Activated naive CD4-positive, alpha-beta T cell treated with anti-CD3 and anti-CD28 coated beads, Interleukin-2, amount 50 U/mL, for 24 hours (primary cell): Measurements from ENCODE around the gene TMEM51.

Experiments used
- H3K27ac Mint-ChIP-seq: one replicate; pipeline ENCODE4 v1.8.0; 2021; ENCODE audit warnings: mild to moderate bottlenecking, mixed read lengths
- H3K27me3 Mint-ChIP-seq: one replicate; pipeline ENCODE4 v1.8.0; 2021; ENCODE audit warnings: mixed read lengths
- H3K36me3 Mint-ChIP-seq: one replicate; pipeline ENCODE4 v1.8.0; 2021; ENCODE audit warnings: mixed read lengths
- H3K4me1 Mint-ChIP-seq: one replicate; pipeline ENCODE4 v1.8.0; 2021; ENCODE audit warnings: mixed read lengths
- H3K4me3 Mint-ChIP-seq: one replicate; pipeline ENCODE4 v1.8.0; 2021; ENCODE audit warnings: mild to moderate bottlenecking, mixed read lengths
- H3K9me3 Mint-ChIP-seq: one replicate; pipeline ENCODE4 v1.8.0; 2021; ENCODE audit warnings: mixed read lengths

TMEM51 gene

GRCh38 chr1:15153184-15153841 lies at the start of gene TMEM51:
Gene TMEM51 (plus strand): TSS chr1:15153747. CDS start chr1:15215088, 61,341 bp downstream.
- no peak within 1 kb of the TSS for H3K27ac Mint-ChIP-seq
- H3K27me3 Mint-ChIP-seq: peaks cover 20% of the 10 kb centered on the region
- H3K4me3 Mint-ChIP-seq: peak within 1 kb of the TSS; percentile 79
- H3K36me3 Mint-ChIP-seq: no peaks in the 10 kb centered on the region
- H3K4me1 Mint-ChIP-seq: peaks cover 35% of the 10 kb centered on the region
- H3K9me3 Mint-ChIP-seq: no peaks in the 10 kb centered on the region

GRCh38 chr1:15103906-15104305 lies 49.6 kb upstream of the TMEM51 start:
- Mint-ChIP-seq H3K36me3 (no peaks in the 10 kb centered on the region), H3K4me3 (no peak overlapping the region), H3K9me3 (no peaks in the 10 kb centered on the region), H3K27ac (no peak overlapping the region), H3K27me3 (peaks cover 21% of the 10 kb centered on the region), H3K4me1 (peaks cover 12% of the 10 kb centered on the region)

GRCh38 chr1:15104768-15105167 lies 48.8 kb upstream of the TMEM51 start:
- Mint-ChIP-seq H3K4me3 (no peak overlapping the region), H3K9me3 (no peaks in the 10 kb centered on the region), H3K27ac (no peak overlapping the region), H3K36me3 (no peaks in the 10 kb centered on the region), H3K27me3 (peaks cover 12% of the 10 kb centered on the region), H3K4me1 (peaks cover 11% of the 10 kb centered on the region)

GRCh38 chr1:15106608-15107007 lies 46.9 kb upstream of the TMEM51 start:
- Mint-ChIP-seq H3K36me3 (no peaks in the 10 kb centered on the region), H3K4me1 (no peaks in the 10 kb centered on the region), H3K9me3 (no peaks in the 10 kb centered on the region), H3K27me3 (peaks cover 3% of the 10 kb centered on the region), H3K27ac (no peak overlapping the region), H3K4me3 (no peak overlapping the region)

GRCh38 chr1:15107058-15107687 lies 46.4 kb upstream of the TMEM51 start:
- H3K27me3 Mint-ChIP-seq: no peaks in the 10 kb centered on the region
- no peak overlapping the region for H3K4me3 Mint-ChIP-seq

GRCh38 chr1:15107911-15108310 lies 45.6 kb upstream of the TMEM51 start:
- no peaks in the 10 kb centered on the region for H3K27me3 Mint-ChIP-seq
- H3K9me3 Mint-ChIP-seq: no peaks in the 10 kb centered on the region
- no peak overlapping the region for H3K4me3 Mint-ChIP-seq
- no peak overlapping the region for H3K27ac Mint-ChIP-seq
- H3K36me3 Mint-ChIP-seq: no peaks in the 10 kb centered on the region
- H3K4me1 Mint-ChIP-seq: no peaks in the 10 kb centered on the region

More at GRCh38 chr1:15107058-15107687, 46.4 kb upstream of the TMEM51 start:
- Mint-ChIP-seq H3K9me3 (no peaks in the 10 kb centered on the region), H3K4me1 (no peaks in the 10 kb centered on the region), H3K27ac (no peak overlapping the region), H3K36me3 (no peaks in the 10 kb centered on the region)

GRCh38 chr1:15110128-15110866 lies 43.2 kb upstream of the TMEM51 start:
- Mint-ChIP-seq H3K4me3 (no peak overlapping the region), H3K27ac (no peak overlapping the region), H3K4me1 (no peaks in the 10 kb centered on the region), H3K9me3 (no peaks in the 10 kb centered on the region), H3K36me3 (no peaks in the 10 kb centered on the region), H3K27me3 (peaks cover 2% of the 10 kb centered on the region)

GRCh38 chr1:15110867-15111230 lies 42.7 kb upstream of the TMEM51 start:
- Mint-ChIP-seq H3K4me3 (no peak overlapping the region), H3K27me3 (peaks cover 2% of the 10 kb centered on the region), H3K4me1 (no peaks in the 10 kb centered on the region), H3K36me3 (no peaks in the 10 kb centered on the region), H3K27ac (no peak overlapping the region), H3K9me3 (no peaks in the 10 kb centered on the region)

- Mint-ChIP-seq H3K27me3 (peaks cover 3% of the 10 kb centered on the region), H3K4me1 (no peaks in the 10 kb centered on the region), H3K36me3 (no peaks in the 10 kb centered on the region), H3K9me3 (no peaks in the 10 kb centered on the region), H3K27ac (no peak overlapping the region), H3K4me3 (no peak overlapping the region)
These were observed 40.4 kb upstream of the TMEM51 start for GRCh38 chr1:15113146-15113545.

GRCh38 chr1:15114884-15115283 lies 38.7 kb upstream of the TMEM51 start:
- no peak overlapping the region for H3K4me3 Mint-ChIP-seq
- no peak overlapping the region for H3K27ac Mint-ChIP-seq
- H3K36me3 Mint-ChIP-seq: no peaks in the 10 kb centered on the region
- H3K4me1 Mint-ChIP-seq: no peaks in the 10 kb centered on the region
- peaks cover 3% of the 10 kb centered on the region for H3K27me3 Mint-ChIP-seq
- H3K9me3 Mint-ChIP-seq: no peaks in the 10 kb centered on the region

- Mint-ChIP-seq H3K36me3 (no peaks in the 10 kb centered on the region), H3K4me3 (no peak overlapping the region), H3K9me3 (no peaks in the 10 kb centered on the region), H3K27ac (no peak overlapping the region), H3K27me3 (peaks cover 3% of the 10 kb centered on the region), H3K4me1 (no peaks in the 10 kb centered on the region)
These were observed 37.8 kb upstream of the TMEM51 start for GRCh38 chr1:15115542-15116330.

GRCh38 chr1:15116966-15117365 lies 36.6 kb upstream of the TMEM51 start:
- Mint-ChIP-seq H3K4me3 (no peak overlapping the region), H3K9me3 (no peaks in the 10 kb centered on the region), H3K36me3 (no peaks in the 10 kb centered on the region), H3K4me1 (no peaks in the 10 kb centered on the region), H3K27ac (no peak overlapping the region), H3K27me3 (peaks cover 3% of the 10 kb centered on the region)

- Mint-ChIP-seq H3K27ac (no peak overlapping the region), H3K27me3 (peaks cover 3% of the 10 kb centered on the region), H3K4me1 (no peaks in the 10 kb centered on the region), H3K4me3 (no peak overlapping the region), H3K9me3 (no peaks in the 10 kb centered on the region), H3K36me3 (no peaks in the 10 kb centered on the region)
These were observed 35.7 kb upstream of the TMEM51 start for GRCh38 chr1:15117671-15118325.

- Mint-ChIP-seq H3K4me3 (no peak overlapping the region), H3K27ac (no peak overlapping the region), H3K9me3 (no peaks in the 10 kb centered on the region), H3K4me1 (no peaks in the 10 kb centered on the region), H3K27me3 (peaks cover 3% of the 10 kb centered on the region), H3K36me3 (no peaks in the 10 kb centered on the region)
These were observed 35.0 kb upstream of the TMEM51 start for GRCh38 chr1:15118579-15118978.

- Mint-ChIP-seq H3K27ac (no peak overlapping the region), H3K27me3 (peaks cover 1% of the 10 kb centered on the region), H3K4me3 (no peak overlapping the region), H3K4me1 (no peaks in the 10 kb centered on the region), H3K36me3 (no peaks in the 10 kb centered on the region), H3K9me3 (no peaks in the 10 kb centered on the region)
These were observed 33.1 kb upstream of the TMEM51 start for GRCh38 chr1:15120251-15120945.
